Measurements from ENCODE around the gene KXD1. TPM values are rescaled to one million over a fixed set of nuclear protein-coding genes. Genes with fewer than 3 reads are reported as not detected.
"Not testable (repeated sequence)": the region's sequence is repeated elsewhere in the genome, so short reads cannot be mapped to it uniquely, and the experiment has no call there.

The KXD1 gene
- total RNA-seq, 2 experiments from 2014 or later = 124 to 129 TPM

GRCh38 chr19:18591735-18592385, 34.2 kb downstream of the KXD1 start:
- ChIA-PET CTCF (interaction anchor here (1.0 to 2.2 kb wide), 5 partner anchors 21 to 255 kb away, joined by 3 to 11 read pairs (median 3); partner anchors contain the start of gene UBA52), POLR2A (no interaction called here)

- CTCF ChIA-PET = interaction anchor here (1.0 to 2.2 kb wide), 7 partner anchors 21 to 257 kb away, joined by 3 to 11 read pairs (median 3); no protein-coding TSS in a partner anchor
- POLR2A ChIA-PET = not testable (repeated sequence)
Observed at GRCh38 chr19:18592732-18593131, 35.1 kb downstream of the KXD1 start.

DNA sequence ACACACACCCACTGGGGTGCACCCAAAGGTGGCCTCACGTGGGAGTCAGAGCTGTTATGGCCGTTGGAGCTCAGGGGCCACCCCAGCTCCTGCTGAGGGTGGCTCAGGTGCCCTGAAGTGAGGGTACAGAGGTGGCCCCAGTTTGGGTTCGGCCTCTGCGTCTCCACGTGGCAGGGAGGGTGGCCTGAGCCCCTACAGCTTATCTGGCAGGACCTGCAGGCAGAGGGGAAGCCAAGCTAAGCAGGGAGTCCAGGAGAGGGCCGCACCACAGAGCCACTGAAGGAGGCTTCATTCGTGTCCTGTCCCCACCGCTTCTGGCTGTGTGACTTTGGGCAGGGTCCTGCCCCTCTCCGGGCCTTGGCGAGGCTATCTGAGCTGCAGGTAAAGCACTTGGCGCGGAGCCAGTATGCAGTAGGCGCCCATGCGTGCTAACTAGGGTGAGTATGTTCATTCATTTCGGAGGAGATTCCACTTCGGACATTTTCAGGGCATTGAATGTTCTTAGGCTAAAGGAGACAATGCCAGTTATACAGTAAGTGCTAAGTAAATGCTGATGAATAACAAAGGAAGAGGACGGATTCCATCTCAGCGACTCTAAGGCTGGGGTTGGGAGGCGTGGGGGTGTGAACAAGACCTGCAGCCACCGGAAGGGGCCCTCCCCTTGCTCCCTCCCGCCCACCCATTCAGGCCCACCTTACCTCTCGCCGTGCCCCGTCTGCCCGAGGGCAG, 35.9 kb downstream of the KXD1 start:
- ChIA-PET CTCF (interaction anchor here (0.7 to 2.7 kb wide), 18 partner anchors 12 to 257 kb away, joined by 3 to 17 read pairs (median 4); partner anchors contain the start of genes CRLF1, UBA52 and UPF1), POLR2A (interaction anchor here (0.7 kb wide), 1 partner anchor 36 kb away, joined by 3 read pairs; the partner anchor contains the start of gene KXD1)

DNA sequence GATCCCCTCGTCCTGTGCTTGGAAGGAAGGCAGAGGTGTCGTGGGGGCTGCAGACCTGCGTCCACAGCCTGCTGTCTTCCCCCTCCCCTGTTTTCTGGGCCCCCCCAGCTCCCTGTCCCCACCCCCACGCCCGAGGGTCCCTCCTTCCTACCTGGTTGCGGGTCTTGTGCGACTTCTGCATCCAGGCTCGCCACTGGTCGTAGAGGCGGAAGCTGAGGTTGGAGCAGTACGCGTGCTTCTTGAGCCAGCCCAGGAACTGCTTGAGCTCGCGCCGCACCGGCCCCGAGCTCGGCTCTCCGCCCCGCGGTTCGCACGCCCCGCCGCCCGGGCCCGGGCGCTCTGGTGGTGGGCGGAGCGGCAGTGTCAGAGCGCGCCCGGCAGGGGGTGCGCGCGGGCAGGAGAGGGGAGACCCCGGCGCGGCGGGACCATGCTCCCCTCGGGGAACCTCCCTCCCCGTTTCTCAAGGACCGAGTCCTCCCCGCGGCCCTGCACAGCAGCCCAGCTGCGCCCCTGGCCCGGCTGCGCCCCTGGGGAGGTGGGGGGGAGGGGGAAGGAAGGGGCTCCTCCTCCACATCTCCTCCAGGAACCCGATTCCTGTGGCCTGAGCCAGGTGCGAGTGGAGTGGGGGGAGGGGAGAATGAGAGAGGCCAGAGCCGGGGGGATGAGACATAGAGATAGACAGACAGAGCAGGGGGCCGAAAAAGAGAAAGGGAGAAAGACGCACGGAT, 36.6 kb downstream of the KXD1 start:
- POLR2A ChIA-PET = interaction anchor here (0.7 kb wide), 2 partner anchors 37 to 198 kb away, joined by 3 to 4 read pairs; partner anchors contain the start of gene KXD1
- CTCF ChIA-PET = interaction anchor here (0.7 to 2.7 kb wide), 16 partner anchors 13 to 256 kb away, joined by 3 to 17 read pairs (median 4); partner anchors contain the start of genes CRLF1, UBA52 and UPF1

DNA sequence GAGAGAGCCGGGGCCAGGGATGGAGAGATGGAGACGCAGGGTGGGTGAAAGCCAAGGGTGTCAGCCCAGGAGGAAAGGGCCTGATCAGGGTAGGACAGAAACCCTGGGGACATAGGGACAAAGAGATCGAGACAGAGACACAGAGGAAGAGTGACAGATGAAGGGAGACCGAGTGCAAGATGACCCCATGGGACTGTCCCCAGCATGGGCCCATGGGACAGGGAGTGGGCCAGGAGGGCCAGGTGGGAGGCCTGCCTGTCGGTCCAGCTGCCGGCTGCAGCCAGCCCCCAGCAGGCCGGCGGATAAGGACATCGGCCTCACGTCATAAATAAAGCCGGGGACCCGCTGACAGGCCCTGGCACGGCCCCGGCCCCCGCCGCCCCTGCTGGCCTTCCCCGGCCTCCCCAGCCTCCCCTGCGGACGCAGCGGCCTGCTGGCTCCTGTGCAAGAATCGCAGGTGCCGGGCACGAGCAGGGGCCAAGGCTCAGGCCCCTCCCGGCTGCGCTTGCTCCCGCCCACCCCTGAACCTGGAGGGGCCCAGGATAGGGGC, 37.2 kb downstream of the KXD1 start:
- ChIA-PET CTCF (interaction anchor here (1.1 to 2.7 kb wide), 9 partner anchors 13 to 252 kb away, joined by 3 to 17 read pairs (median 4); partner anchors contain the start of genes CRLF1, UBA52 and UPF1), POLR2A (no interaction called here)

- ChIA-PET CTCF (interaction anchor here (0.6 to 2.7 kb wide), 4 partner anchors 8 to 252 kb away, joined by 3 to 17 read pairs (median 6); no protein-coding TSS in a partner anchor), POLR2A (no interaction called here)
Observed at GRCh38 chr19:18595475-18595874, 37.8 kb downstream of the KXD1 start.

- POLR2A ChIA-PET = no interaction called here
Observed at GRCh38 chr19:18596752-18597157, 39.1 kb downstream of the KXD1 start.

GRCh38 chr19:18597809-18598660, 40.4 kb downstream of the KXD1 start:
- CTCF ChIA-PET = interaction anchor here (0.6 to 1.7 kb wide), 3 partner anchors 10 to 279 kb away, joined by 3 to 4 read pairs (median 4); no protein-coding TSS in a partner anchor
- POLR2A ChIA-PET = no interaction called here

More at GRCh38 chr19:18596752-18597157, 39.1 kb downstream of the KXD1 start:
- CTCF ChIA-PET = interaction anchor here (1.7 to 1.8 kb wide), 2 partner anchors 9 to 250 kb away, joined by 3 to 7 read pairs; no protein-coding TSS in a partner anchor

GRCh38 chr19:18599485-18599884, 41.8 kb downstream of the KXD1 start:
- POLR2A ChIA-PET = no interaction called here
- CTCF ChIA-PET = no interaction called here

DNA sequence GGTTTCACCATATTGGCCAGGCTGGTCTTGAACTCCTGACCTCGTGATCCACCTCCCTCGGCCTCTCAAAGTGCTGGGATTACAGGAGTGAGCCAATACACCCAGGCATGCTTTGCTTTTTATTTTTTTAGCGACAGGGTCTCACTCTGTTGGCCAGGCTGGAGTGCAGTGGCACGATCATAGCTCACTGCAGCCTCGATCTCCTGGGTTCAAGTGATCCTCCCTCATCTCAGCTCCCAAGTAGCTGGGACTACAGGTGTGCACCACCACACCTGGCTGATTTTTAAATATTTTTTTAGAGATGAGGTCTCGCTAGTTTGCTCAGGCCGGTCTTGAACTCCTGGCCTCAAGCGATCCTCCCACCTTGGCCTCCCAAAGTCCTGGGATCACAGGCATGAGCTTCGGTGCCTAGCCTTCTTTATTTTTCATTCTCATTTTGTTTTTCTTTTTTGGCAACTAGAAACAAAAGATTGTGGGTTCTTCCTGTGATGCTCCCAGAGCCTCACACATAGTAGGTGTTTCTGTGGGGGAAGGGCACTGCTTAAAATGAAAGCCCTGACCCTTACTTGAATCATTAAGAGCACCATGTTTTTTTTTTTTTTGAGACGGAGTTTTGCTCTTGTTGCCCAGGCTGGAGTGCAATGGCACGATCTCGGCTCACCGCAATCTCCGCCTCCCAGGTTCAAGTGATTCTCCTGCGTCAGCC, 43.2 kb downstream of the KXD1 start:
- CTCF ChIA-PET = not testable (repeated sequence)
- POLR2A ChIA-PET = interaction anchor here (0.7 kb wide), 2 partner anchors 11 to 618 kb away, joined by 4 to 5 read pairs; no protein-coding TSS in a partner anchor

DNA sequence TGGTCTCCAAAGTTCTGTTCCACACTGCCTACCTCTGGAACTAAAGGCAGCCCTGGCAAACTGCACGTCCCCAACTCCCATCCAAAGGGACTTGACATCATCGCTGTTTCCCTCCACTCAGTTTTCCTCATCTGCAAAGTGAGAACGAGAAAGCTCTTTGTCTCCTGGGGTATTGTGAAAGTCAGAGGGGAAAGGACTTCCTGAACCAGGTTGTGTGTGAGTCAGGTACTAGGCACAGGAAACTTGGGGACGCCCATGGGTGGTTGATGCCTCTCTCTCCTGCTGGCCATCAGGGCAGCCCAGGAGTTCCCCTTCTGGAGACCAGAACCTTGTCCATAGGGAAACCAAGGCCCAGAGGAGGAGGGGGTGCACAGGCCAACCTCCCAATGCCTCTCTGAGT, 44.2 kb downstream of the KXD1 start:
- ChIA-PET POLR2A (no interaction called here), CTCF (interaction anchor here (0.7 kb wide), 1 partner anchor 205 kb away, joined by 3 read pairs; no protein-coding TSS in a partner anchor)

DNA sequence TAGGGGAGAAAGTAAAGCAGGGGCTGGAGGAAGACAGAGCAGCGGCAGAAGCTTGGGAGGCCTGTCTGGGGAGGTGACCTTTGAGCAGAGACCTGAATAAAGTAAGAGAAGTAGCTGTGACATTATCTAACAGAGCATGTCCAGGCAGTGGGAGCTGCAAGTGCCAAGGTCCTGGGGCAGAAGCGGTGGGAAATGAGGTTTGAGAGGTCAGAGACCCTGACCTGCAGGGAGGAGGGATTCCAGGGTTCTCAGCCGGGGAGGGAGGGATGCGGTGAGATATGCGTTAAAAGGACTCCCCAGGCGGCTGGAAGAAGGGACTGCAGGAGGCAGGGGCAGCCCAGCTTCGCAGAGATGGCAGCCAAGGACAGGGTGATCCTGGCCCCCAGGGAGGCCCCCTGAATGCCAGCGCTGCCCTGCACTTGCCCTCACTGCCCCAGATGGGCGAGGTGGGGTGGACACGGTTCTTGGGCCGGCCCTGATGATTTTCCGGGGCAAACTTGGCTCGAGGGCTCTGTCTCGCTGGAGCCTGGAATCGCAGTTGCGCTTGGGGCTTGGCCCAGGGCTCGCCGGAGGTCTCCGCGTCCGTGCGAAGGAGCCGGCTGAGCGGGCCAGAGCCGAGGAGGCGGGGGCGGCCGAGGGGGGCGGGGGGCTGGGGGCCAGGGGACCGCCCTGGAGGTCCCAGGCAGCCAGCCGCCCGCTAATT, 45.7 kb downstream of the KXD1 start:
- POLR2A ChIA-PET = no interaction called here
- CTCF ChIA-PET = interaction anchor here (0.6 to 1.1 kb wide), 2 partner anchors 152 to 789 kb away, joined by 3 to 4 read pairs; no protein-coding TSS in a partner anchor

DNA sequence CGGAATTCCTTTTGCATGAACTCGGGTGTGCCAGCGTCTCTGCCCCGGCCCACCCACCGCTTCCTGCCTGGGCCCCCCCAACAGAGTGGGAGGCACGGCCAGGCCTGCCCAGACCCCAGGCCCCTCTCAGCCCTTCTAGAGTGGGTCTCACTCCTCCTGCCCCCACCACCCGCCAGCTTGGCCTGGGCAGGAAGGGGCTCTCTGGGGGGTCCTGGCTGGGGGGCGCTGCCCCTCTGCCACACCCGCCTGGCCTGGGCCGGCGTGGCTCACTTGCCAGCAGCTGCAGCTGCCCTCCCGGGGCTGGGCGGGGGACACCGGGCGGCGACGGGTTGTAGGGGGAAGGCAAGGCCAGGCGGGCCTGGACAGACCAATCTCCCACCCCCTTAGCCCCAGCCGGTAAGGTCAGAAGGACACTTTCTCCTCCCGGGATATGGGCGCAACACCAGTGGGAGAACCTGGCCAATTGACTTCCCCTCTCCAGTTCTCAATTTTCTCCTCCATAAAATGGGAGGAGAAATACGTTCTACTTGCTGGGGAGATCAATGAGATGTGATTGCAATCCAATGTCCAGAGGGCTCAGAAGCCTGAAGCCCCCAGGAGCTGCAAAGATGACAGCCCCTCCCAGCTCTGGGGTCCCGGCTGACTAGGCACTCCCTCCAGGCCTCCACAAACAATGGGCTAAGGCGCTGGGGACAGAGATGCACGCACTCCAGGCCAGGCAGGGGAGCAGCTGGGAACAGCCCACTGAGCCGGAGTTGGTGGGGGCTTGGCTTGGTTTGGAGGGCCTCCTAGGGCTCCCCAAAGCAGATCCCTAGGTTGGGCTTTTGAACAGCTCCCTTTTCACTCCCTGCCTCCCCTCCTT, 46.5 kb downstream of the KXD1 start:
- CTCF ChIA-PET = interaction anchor here (0.8 kb wide), 1 partner anchor 15 kb away, joined by 3 read pairs; no protein-coding TSS in a partner anchor

DNA sequence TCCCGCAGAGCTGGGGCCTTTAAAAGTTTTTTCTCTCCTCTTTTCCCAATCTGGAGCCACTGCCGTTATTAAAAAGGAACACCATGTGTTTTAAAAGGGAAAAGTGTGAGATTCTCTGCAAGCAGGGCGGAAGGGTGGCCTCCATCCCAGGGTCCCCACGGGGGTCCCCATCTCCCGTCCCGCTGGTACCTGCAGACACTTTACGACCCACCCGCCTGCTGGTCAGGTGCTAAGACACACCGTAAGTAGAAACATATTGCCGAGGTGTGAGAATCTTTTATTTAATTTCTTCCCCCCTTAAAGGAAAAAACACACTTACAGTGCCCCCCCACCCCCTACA, 47.1 kb downstream of the KXD1 start:
- CTCF ChIA-PET = interaction anchor here (0.8 kb wide), 1 partner anchor 16 kb away, joined by 3 read pairs; no protein-coding TSS in a partner anchor

More for the DNA sequence above, 46.5 kb downstream of the KXD1 start:
- POLR2A ChIA-PET = no interaction called here

GRCh38 chr19:18605196-18605545, 47.5 kb downstream of the KXD1 start:
- CTCF ChIA-PET = no interaction called here

More for the DNA sequence above, 47.1 kb downstream of the KXD1 start:
- POLR2A ChIA-PET = no interaction called here

More at GRCh38 chr19:18605196-18605545, 47.5 kb downstream of the KXD1 start:
- POLR2A ChIA-PET = no interaction called here
